ENCODE results near the gene PAX2.

PAX2 gene

DNA sequence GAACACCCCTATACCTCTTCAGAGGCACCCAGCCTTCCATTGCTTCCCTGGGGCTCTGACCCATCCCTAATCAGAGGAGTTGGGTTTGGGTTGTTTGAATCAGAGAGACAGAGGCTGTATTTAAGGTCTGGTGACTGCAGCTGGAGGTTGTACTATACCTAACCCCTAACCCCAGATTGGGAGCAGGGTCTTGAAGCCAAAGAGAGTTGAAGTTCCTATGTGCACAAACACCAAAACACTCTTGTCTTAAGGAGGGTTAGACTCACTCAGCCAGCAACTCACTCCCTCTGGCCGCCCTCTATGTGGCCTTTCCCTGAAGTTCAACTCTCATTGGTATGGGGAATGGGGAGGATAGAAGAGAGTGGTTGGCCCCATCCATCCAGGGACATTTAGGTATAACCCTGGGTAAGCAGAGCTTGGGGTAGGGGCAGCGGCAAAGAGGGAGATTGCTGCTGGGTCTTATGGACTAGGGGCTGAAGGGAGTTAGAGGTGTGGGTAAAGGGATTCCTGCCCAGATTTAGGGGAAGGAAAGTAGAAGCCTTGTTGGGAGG is 80.0 kb downstream of the PAX2 start:
- no peak for DNase-seq

DNA sequence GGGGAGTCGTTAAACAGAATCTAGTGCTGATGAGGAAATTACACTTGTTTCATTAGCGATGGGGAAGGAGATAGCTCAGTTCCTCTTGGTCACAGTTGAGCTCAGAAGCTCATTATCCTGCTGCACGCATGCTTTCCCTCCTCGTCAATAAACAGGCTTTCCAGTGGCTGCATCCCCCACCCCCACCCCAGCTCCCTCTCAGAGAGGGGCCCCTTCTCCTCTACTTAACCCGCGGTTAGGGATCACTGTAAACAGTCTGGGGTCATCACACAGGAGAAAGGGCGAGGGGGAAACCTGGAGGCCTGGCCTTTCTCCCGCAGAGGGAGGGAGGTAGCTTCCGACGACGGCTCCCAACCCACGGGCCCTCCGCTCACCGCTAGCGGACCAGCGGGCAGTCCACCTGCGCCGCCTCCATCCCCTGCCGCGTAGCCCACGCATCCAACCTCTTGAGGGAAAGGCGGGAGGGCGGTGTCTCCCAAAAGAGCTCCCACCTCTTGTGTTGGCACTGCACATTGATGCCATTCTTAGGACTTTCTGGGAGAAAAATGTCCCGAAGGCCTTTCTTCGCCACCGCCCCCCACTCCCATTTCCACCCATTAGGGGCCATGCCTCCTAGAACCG is 80.8 kb downstream of the PAX2 start:
- DNase-seq = no peak

DNA sequence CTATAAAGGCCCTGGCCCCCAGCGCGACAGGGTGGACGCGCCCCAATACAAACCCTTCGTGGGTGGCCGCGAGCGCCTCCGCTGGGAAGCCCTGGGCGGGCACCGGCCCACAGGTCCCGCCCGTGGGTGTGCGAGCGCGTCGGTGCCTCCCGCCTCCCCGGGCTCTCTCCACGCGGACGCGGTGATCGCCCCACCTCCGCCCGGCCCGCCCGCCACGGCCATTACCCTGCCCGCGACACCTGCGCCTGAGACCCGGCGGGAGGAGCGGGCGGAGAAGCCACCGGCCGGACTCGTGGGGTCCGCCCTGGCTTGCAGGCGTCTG is 81.2 kb downstream of the PAX2 start:
- DNase-seq = no peak

DNA sequence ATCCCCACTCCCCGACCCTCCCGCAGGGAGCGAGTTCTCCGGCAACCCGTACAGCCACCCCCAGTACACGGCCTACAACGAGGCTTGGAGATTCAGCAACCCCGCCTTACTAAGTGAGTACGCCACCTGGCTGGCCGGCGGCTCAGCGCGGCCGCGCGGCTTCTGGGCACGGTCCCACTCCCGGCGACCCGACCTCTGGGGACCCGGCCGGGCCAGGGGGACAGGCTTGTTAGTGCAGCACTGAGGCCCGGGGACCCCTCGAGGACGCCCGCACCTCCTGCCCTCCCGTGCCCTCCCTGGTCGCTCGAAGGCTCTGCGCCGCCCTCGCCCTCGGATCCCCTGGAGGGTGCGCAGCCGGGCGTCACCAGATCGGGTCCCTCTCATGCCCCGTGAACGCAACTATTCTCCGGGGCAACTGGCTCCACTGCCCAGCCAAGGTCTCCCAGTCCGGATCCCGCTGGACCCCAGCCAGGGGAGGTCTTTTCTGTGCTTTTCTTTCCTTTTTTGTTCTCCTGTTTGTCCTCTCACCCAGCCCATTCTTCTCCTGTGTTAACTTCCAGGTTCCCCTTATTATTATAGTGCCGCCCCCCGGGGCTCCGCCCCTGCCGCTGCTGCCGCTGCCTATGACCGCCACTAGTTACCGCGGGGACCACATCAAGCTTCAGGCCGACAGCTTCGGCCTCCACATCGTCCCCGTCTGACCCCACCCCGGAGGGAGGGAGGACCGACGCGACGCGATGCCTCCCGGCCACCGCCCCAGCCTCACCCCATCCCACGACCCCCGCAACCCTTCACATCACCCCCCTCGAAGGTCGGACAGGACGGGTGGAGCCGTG is 81.8 kb downstream of the PAX2 start:
- peak in 1 of 2 experiments; percentile 7 for DNase-seq

DNA sequence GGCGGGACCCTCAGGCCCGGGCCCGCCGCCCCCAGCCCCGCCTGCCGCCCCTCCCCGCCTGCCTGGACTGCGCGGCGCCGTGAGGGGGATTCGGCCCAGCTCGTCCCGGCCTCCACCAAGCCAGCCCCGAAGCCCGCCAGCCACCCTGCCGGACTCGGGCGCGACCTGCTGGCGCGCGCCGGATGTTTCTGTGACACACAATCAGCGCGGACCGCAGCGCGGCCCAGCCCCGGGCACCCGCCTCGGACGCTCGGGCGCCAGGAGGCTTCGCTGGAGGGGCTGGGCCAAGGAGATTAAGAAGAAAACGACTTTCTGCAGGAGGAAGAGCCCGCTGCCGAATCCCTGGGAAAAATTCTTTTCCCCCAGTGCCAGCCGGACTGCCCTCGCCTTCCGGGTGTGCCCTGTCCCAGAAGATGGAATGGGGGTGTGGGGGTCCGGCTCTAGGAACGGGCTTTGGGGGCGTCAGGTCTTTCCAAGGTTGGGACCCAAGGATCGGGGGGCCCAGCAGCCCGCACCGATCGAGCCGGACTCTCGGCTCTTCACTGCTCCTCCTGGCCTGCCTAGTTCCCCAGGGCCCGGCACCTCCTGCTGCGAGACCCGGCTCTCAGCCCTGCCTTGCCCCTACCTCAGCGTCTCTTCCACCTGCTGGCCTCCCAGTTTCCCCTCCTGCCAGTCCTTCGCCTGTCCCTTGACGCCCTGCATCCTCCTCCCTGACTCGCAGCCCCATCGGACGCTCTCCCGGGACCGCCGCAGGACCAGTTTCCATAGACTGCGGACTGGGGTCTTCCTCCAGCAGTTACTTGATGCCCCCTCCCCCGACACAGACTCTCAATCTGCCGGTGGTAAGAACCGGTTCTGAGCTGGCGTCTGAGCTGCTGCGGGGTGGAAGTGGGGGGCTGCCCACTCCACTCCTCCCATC is 82.7 kb downstream of the PAX2 start:
- DNase-seq = no peak

DNA sequence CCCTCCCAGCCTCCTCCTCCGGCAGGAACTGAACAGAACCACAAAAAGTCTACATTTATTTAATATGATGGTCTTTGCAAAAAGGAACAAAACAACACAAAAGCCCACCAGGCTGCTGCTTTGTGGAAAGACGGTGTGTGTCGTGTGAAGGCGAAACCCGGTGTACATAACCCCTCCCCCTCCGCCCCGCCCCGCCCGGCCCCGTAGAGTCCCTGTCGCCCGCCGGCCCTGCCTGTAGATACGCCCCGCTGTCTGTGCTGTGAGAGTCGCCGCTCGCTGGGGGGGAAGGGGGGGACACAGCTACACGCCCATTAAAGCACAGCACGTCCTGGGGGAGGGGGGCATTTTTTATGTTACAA is 83.3 kb downstream of the PAX2 start:
- peak; percentile 17 to 25 for DNase-seq

DNA sequence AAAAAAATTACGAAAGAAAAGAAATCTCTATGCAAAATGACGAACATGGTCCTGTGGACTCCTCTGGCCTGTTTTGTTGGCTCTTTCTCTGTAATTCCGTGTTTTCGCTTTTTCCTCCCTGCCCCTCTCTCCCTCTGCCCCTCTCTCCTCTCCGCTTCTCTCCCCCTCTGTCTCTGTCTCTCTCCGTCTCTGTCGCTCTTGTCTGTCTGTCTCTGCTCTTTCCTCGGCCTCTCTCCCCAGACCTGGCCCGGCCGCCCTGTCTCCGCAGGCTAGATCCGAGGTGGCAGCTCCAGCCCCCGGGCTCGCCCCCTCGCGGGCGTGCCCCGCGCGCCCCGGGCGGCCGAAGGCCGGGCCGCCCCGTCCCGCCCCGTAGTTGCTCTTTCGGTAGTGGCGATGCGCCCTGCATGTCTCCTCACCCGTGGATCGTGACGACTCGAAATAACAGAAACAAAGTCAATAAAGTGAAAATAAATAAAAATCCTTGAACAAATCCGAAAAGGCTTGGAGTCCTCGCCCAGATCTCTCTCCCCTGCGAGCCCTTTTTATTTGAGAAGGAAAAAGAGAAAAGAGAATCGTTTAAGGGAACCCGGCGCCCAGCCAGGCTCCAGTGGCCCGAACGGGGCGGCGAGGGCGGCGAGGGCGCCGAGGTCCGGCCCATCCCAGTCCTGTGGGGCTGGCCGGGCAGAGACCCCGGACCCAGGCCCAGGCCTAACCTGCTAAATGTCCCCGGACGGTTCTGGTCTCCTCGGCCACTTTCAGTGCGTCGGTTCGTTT is 83.9 kb downstream of the PAX2 start:
- DNase-seq = no peak

DNA sequence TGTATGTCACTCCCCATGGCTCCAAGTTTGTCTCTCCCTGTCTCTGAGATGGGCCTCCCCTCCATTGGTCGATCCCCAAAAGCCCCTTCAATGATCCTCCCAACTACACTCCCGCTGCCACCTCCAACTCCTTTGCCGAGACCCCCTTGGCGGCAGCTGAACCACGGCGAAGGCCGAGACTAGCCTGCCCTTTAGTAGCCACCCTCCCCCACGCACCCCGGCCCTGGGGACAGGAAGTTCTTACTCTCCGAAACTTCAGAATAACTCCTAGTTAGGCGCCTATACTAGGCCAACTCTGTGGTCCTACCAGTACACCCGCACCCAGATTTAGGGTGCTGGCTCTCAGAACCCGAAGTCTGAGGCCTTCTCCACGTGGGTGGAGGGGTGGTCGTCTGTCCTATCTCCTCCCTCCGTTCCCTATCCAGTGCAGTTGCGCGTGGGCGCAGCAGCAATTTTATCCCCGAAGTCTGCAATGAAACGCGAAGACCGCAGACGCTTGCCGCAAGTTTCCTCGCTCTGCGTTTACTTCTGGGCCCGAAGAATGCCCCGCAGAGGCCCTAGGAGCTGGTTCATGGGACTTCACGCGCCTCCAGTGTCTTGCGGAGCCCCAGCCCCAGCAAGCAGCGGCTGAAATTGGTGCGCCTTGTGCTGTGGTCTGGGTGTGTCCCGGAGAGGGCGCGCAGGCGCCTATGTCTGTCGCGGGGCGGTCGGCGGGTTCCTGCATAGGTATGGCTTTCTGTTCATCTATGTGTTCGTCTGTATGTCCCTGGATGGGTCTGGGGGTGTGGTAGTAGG is 84.7 kb downstream of the PAX2 start:
- DNase-seq = no peak

DNA sequence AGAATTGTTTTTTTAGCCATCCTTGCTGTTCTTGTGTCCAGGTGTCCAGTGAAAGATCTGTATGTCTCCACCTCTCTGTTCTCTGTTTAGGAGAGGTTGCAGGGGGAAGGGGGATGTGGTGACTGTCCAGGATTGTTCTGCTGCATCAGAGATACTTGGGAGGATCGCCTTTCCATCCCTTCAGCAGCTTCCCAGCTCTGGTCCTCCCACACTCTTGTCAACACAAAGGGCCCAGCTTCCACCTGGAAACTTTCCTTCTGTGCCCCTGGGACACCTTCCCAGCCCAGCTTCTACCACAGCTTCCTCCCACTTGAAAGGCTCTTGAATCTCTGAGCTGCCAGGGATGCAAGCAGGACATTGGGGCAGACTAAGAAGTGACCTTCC is 85.3 kb downstream of the PAX2 start:
- no peak for DNase-seq

DNA sequence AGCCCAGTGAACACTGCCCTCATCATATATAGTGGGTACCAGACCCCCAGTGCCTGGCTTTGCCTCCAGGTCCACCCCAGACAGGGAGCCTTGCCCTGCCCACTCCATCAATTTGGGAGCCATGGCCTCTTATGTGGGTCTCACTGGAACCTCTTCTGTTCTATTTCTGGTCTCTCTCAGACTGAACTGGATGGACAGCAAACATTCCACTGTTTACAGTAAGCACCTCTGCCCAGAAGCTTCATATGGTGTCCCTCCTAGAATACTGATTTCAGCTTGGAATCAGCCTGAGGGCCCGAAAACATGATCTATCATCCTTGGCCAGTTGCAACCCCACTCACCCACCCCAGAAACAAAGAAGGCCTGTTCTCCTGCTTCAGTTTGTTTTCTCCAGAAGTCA is 86.4 kb downstream of the PAX2 start:
- no peak for DNase-seq

DNA sequence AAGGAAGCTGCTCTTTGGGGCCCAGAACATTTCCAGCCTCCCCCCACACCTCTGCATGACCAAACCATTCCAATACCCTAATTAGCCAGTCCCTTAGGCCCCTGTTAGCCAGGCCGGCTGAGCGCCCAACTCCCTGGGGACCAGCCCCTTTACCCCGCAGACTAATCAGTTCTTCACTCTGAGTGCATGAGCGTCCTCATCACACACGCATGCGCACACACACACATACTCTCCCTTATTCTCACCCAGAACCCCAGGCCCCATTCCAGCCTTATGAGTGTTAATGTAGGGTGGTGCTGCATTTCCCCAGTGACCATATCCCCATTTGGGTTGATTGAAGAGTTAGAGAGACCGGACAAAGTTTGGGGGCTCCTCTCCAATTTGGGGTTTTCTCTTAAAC is 90.4 kb downstream of the PAX2 start:
- DNase-seq = no peak

DNA sequence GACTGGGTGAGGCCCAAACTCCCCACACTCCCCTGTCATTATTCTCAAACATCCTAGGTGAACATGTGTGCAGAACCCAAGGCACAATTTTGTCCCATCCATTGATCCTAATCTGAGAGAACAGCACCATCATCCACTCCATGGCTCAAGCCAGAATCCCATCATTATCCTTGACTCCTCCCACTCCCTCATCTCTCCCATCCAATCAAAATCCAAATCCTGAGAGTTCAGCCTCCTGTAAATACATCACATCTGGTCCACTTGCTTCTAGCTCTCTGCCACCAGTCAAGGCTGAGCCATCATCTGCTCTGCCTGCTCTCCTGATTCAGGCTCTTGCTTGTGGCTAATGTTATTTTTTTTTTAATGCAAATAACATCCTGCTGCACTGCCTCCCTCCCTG is 91.5 kb downstream of the PAX2 start:
- DNase-seq = no peak

DNA sequence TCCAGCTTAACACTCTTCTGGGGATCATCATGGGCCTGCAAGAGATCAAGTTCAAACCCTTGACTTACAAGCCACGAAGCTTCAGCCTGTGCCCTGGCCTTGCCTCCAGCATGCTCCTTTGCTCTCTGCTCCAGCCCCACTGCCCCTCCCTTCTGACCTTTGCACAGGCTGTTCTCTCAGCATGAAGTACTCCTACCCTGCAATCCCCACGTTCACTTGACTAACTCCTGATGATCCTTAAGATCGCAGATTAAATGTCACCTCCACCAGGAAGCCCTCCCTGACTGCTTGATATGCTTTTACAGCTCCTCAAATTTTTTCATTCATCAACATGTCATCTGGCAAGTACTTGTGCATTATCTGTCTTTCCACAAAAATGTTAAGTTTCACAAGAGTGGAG is 91.9 kb downstream of the PAX2 start:
- no peak for DNase-seq

DNA sequence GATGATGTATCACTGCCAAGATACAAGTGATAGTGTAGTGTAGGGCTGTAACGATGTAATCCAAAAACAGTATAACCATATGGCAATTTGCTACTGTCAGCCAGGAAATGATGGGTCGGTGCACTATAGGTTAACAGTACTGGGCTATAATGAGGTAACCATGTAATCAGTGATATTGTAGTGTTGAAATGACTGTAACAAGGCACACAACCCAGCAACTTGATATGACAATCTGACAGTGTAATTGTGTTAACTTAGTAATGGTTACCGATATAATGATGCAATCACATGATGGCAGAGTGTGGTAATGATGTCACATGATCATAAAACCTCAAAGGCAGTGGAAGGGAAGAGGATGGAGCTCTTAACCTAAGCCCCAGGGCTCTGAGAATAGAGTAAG is 93.6 kb downstream of the PAX2 start:
- no peak for DNase-seq

DNA sequence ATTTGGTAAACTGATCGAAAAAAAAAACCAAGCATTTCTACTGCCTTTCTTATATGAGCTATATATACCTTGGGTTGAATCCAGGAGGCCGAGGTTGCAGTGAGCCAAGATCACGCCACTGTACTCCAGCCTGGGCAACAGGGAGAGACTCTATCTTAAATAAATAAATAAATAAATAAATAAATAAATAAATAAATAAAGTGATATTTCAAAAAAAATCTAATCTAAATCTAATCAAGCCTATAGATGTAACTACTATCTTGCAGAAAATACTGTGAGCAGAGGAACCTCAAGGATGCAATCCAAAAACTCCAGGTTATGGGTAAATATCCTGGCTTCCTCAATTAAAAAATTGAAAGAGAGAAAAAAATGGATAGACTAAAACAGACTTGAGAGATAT is 96.1 kb downstream of the PAX2 start:
- no peak for DNase-seq

DNA sequence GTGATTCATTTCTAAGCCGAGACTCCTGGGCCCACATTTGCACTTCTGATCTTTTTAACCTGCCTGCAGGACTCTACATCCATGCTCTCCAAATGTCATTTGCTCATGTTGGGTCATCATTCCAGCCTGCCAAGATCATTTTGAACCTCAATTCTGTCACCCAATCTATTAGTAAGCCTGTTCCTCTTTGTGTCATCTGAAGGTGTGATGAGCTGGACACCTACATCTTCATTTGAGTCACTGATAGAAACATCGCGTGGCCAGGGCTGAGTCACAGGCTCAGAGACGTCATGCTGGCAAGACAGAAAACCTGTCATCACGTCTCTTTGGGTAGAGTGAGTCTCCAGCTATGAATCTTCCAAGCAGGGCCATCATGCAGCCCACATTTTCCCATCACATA is 102.1 kb downstream of the PAX2 start:
- peak in 1 of 2 experiments; percentile 19 for DNase-seq

DNA sequence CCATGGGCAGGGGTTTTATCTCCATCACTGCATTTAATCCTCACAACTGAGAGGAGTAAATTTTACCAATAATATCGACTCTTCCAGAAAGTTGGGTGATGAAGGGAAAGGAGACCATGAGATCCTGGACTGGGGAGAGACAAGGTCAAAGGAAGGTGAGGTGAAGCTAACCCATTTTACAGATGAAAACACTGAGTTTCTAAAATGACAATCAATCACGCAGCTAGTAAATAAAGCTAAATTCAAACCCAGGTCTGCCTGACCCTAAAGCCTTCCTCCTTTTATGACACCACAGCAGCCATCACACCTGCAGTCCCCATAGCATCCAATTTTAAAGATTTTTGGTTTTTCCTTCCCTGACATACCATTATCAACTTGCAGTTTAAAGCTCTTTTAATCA is 103.4 kb downstream of the PAX2 start:
- DNase-seq = no peak

DNA sequence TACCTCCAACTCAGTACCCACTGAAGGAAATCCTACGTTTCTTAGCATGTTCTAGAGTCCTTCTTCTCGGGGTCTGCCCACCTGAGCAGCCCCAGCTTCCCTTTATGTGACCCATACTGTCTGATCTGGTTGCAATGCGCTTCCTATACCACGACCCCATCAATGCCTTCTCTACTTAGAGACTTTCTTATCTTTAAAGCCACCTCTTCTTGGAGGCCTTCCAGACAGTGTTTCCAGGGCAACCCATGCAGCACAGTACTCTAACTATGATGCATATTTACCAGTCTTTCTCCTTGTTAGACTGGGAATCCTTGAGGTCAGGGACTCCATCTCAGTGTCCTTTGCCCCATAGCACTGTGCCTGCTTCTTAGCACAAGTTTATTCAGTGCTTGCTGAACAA is 112.9 kb downstream of the PAX2 start:
- no peak for DNase-seq

DNA sequence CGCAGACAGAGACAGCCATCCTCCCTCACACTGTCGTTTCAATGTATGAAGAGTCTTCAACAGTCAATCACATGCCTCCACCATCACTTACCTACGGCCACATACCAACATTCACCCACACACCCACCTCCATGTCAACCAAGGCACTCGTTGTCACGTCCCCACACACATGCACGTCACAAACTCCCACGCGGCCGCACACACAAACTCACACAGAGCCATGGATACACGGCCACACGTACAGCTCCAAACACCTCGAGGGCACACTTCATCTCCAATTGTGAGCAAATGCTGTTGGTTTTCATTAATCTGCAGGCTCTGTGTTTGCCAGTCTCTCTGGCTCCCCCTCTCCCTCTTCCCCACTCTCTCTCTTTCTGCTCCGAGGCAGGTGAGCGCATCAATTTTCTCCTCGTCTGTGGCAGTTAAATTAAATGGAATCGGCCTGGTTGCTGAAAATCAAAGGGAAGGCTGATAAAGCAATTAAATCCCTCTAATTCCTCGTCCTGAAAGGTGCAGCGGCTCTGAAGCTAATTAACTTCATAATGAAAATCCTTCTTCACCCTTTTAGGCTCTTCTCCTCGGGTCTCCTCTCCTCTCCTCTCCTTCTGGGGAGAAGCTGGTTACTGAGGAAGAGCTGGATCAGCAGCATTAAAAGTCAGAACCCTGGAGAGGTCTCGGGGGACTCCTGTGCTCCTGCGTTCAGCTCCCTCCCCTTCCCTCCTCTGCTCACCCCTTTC is 113.5 kb downstream of the PAX2 start:
- no peak for DNase-seq

DNA sequence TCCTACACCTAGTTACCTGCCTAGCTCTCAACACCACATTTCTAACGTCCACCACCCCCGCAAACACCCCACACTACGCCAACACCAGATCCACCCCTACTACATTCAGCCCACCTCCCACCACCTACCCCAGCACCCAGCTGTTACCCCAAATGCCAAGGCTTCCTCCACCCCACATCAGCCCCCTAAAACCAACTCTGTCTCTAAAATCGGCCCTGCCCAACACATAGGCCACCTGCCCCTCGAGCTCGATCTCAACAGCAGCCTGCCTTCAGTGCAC is 114.0 kb downstream of the PAX2 start:
- no peak for DNase-seq

DNA sequence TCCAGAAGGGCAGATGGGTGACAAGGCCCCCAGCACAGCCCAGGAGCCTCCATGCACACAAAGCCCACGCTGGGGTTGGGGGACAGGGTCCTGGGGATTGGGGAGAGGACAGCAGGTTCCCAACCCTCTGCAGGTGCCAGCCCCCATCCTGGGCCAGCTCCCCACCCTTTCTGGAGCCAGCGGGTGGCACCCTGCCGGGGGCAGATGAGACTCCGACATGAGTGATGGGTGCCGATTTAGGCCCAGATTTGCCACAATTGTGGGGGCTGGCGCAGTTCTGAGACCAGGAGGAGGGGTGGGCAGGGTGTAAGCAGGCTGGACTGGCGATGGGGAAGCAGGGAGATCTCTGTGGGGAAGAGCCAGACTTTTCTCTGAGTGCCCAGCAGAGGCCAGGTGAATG is 118.1 kb downstream of the PAX2 start:
- DNase-seq = no peak
